GM18868 (cell line): Measurements from ENCODE around the gene SFI1.
A peak's percentile ranks its signal among the peaks of the same experiment; 100 is the strongest.
"Not testable (repeated sequence)": the region's sequence is repeated elsewhere in the genome, so short reads cannot be mapped to it uniquely, and the experiment has no call there.

Source experiments
- ATAC-seq: cut with Tn5 transposase; IDR thresholded peaks from one replicate; pipeline ENCODE4 v1.9.1; 2021; ENCODE audit warnings: mild to moderate bottlenecking, moderate library complexity; ENCODE audit not compliant: unreplicated experiment

Gene SFI1

GRCh38 chr22:31496007-31496734, at the start of gene SFI1:
Gene SFI1, plus strand, starts transcription at chr22:31496536. Its CDS starts 11,749 bp downstream, at chr22:31508285.
- ATAC-seq: peak; percentile 80

GRCh38 chr22:31446767-31447166, 49.6 kb upstream of the SFI1 start:
- ATAC-seq: no peak

GRCh38 chr22:31447337-31447736, 49.0 kb upstream of the SFI1 start:
- no peak for ATAC-seq

GRCh38 chr22:31448382-31448781, 48.0 kb upstream of the SFI1 start:
- ATAC-seq: no peak

GRCh38 chr22:31449506-31449905, 46.8 kb upstream of the SFI1 start:
- no peak for ATAC-seq

GRCh38 chr22:31451709-31452571, 44.4 kb upstream of the SFI1 start:
- no peak for ATAC-seq

- no peak for ATAC-seq
Observed at GRCh38 chr22:31461699-31462098, 34.6 kb upstream of the SFI1 start.

- ATAC-seq: no peak
Observed at GRCh38 chr22:31465307-31465706, 31.0 kb upstream of the SFI1 start.

GRCh38 chr22:31474743-31475142, 21.6 kb upstream of the SFI1 start:
- no peak for ATAC-seq

GRCh38 chr22:31475800-31476199, 20.5 kb upstream of the SFI1 start:
- no peak for ATAC-seq

GRCh38 chr22:31477329-31477728, 19.0 kb upstream of the SFI1 start:
- ATAC-seq: peak; percentile 78

- no peak for ATAC-seq
Observed at GRCh38 chr22:31481129-31481528, 15.2 kb upstream of the SFI1 start.

GRCh38 chr22:31482470-31482869, 13.9 kb upstream of the SFI1 start:
- ATAC-seq: not testable (repeated sequence)

GRCh38 chr22:31486369-31486768, 10.0 kb upstream of the SFI1 start:
- ATAC-seq: not testable (repeated sequence)

- ATAC-seq: no peak
Observed at GRCh38 chr22:31486951-31487350, 9.4 kb upstream of the SFI1 start.

- ATAC-seq: no peak
Observed at GRCh38 chr22:31488346-31488883, 7.9 kb upstream of the SFI1 start.

- ATAC-seq: peak; percentile 18
Observed at GRCh38 chr22:31488988-31489617, 7.2 kb upstream of the SFI1 start.

GRCh38 chr22:31489632-31490495, 6.5 kb upstream of the SFI1 start, which contains the start of gene EIF4ENIF1:
Gene EIF4ENIF1, minus strand, starts transcription at chr22:31489842. Its CDS starts 1,124 bp downstream, at chr22:31488718.
- ATAC-seq: peak; percentile 39

- peak; percentile 60 for ATAC-seq
Observed at GRCh38 chr22:31490496-31490925, 5.8 kb upstream of the SFI1 start.
